HG02884 (cell line): ENCODE results near the gene NAP1L4.

Source experiments
- ATAC-seq: cut with Tn5 transposase; IDR thresholded peaks from one replicate; pipeline ENCODE4 v1.9.1; 2021; ENCODE audit warnings: mild to moderate bottlenecking, moderate library complexity; ENCODE audit not compliant: unreplicated experiment

NAP1L4 gene

DNA sequence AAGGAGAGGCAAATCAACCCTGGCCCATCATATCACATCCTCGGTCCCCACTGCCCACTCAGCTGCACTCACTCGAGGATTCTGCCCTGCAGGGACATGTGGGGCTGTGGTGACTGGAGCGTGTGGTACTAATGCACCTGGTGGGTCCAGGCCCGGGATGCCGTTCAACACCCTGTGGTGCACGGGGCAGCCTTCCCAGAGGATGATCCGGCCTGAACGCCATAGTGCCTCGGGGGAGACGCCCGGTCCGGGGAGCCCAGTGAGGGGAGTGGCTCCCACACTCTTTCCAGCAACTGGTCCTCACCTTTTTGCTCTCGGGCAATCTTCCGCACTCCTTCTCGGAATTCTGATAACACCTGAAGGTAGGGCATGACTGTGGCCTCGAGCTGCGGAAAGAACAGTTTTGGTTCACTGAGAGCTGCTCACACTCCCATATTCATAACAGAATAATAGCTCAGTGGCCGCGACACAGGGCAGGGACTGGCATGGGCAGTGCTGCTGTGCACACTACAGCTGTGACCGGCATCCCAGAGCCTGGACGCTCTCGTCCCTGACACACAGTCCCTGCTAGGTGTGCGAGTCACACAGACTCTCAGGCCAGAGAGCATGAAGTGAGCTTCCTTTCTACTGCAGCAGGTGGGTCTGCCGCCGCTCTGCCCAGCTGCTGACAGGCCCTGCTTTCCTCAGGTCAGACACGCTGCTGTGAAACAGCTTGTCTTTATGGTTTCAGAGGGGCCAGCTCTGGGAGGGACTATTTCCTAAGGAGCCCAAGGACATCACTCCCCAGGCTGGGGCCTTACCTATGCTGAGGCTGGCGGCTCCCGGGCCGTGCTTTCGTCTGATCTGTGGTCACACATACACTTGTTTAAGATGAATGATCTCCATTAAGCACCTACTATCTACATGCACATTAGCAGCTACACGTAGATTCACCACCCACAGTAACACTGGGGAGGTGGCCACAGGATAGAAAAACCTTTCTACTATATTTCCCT is 20.1 kb upstream of the NAP1L4 start:
- ATAC-seq, result no peak

- no peak for ATAC-seq
Measured at GRCh38 chr11:3010521-3011275, 18.6 kb upstream of the NAP1L4 start.

DNA sequence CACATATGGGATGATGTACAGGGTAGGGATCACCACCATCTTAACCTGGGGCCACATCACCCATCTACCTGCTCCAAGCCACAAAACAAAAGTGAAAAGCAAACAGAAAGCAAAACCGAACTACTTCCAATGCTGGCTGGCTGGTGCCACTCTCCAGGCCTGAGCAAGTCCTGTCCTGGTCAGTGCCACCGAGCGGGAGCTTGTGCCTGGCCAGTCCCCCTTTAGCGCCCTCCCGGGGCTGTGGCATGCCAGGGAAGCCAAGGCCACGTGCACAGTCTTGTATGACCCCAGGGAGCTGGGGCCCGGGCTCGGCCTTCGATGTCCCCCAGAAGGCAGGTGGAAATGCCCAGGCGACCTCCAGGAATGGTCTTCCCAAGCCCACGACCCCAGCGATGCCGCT is 17.9 kb upstream of the NAP1L4 start:
- no peak for ATAC-seq

GRCh38 chr11:3009481-3009880 is 17.4 kb upstream of the NAP1L4 start:
- ATAC-seq, result no peak

DNA sequence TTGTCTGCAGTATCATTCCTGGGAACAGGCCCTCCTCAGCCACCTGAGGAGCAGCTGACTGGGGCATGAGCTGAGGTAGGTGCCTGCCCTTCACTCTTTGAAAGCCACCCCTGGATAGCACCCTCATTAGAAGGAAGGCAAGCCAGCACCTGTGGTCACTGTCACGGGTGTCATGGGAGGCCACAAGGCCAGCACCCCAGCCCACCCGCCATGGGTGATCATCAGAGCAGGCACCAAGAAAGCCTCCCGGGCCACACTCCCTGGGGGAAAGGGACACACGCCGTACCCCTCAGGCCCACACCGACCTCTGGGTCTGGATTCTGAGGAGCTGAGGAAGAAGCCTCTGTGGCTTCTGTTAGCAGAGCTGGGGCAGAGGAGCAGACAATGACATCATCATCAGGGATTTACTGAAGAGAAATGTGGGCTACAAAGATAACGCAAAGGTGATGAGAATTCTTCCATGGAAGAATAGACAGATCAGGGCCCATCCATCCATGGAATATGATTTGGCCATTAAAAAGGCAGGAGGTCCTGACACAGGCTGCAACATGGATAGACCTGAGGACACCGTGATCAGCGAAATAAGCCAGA is 16.7 kb upstream of the NAP1L4 start:
- no peak for ATAC-seq

GRCh38 chr11:3007404-3008010 is 15.4 kb upstream of the NAP1L4 start:
- ATAC-seq, result no peak

DNA sequence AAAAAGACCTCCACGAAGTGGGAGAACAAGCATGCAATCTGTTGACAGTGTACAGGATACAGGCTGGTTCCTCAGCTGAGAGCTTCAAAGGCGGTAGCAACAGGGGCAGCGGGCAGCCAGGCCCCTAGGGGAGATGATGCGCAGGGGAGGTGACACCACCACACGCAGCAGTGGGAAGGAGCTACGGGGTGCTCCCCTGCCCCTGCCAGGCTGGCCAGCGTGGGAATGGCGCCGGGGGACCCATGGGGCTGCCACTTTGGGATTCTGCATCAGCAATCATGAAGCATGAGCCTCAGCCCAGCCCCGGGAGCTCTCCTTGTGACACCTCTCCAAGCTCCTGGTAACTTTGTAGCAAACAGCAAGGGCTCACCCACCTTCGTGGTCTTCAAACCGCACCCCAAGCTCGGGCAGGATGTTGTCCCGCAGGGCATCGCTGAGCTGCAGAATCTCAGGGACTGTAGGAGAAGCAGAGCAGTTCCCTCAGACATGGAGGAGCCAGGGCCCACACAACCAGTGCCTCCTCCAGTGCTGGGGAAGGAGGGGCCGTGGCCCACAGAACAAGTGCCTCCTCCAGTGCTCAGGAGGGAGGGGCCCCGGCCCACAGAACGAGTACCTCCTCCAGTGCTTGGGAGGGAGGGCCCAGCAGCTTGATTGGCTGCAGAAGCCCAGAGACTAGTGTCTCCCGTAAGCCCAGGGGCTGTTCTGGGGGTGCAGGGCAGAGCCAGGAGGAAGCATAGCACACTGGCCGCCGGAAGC is 14.6 kb upstream of the NAP1L4 start:
- no peak for ATAC-seq

DNA sequence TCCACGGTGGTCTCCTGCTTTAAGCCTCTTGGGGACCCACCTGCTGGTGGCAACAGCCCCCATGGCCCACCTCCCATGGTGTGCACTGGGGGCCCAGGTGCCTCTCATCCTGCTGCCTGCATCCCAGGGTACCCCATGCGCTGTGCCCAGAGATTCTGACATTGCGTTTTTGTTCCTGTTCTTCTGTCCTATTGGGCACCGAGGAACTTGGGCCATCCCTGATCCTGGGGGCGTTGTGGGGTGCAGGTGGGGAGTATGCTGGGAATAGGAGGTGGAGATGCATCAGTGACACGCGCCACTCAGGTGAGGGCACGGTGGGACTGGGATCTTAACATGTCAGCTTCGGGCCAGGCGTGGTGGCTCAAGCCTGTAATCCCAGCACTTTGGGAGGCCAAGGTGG is 12.4 kb upstream of the NAP1L4 start:
- ATAC-seq, result no peak

GRCh38 chr11:3003396-3004231 is 11.5 kb upstream of the NAP1L4 start:
- ATAC-seq, result no peak

GRCh38 chr11:3002871-3003270 is 10.7 kb upstream of the NAP1L4 start:
- ATAC-seq, result no peak

DNA sequence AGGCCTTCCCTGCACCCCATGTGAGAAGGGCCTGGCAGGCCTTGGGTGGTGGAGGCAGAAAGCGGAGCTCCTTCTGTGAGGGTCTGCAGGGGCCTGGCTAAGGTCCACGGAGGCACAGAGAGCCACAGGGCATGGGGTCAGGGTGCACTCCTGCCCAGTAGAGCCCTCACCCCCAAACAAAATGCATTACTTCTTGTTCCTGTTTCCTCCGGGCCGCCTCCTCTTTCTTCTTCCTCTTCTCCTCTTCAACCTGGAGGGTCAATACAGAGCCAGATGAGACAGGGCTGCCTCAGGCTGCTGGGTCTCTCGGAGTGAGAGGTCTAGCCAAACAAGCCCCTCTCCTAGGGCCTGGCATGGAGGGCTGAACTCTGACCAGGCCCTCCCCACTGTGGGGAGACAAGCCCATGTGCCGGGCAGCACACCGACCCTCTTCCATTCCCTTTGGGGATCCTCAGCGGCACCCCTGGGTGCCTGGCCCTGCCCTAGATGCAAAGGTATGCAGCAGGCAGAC is 10.3 kb upstream of the NAP1L4 start:
- no peak for ATAC-seq

GRCh38 chr11:3001496-3001895 is 9.4 kb upstream of the NAP1L4 start:
- ATAC-seq, result no peak

- ATAC-seq, result no peak
Measured at GRCh38 chr11:3000032-3000961, 8.2 kb upstream of the NAP1L4 start.

GRCh38 chr11:2999464-2999998 is 7.4 kb upstream of the NAP1L4 start:
- ATAC-seq, result no peak

DNA sequence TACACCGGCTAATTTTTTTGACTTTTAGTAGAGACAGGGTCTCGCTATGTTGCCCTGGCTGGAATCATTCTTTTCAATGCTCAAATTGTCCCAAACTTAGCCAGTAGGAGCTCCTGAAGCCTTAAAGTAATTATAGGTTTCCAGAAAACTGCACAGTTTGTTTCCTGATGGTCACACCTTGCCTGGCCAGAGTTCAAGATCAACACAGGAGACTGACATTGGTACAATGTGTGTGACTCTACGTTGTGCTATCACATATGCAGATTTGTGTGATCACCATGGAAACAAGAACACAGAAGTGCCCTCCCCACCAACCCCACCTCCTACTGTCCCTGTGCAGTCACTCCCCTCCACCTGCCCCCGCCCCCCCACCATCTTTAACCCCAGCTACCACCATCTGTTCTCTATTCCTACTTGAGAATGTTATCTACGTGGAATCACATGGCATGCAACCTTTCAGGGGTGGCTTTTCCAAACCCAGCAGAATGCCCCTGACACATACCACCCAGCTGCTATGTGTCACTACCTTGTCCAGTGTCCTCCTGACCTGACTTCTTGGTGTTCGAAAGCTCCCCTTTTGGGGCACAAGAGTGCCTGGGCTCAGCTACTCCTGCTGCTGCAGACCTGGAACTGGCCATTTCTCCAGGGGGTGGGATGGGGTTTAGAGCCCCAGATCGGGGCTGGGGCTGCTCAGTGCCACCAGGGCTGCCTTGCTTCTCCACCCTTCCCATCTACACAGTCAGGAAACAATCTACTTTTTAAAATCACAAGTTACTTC is 6.1 kb upstream of the NAP1L4 start:
- no peak for ATAC-seq

DNA sequence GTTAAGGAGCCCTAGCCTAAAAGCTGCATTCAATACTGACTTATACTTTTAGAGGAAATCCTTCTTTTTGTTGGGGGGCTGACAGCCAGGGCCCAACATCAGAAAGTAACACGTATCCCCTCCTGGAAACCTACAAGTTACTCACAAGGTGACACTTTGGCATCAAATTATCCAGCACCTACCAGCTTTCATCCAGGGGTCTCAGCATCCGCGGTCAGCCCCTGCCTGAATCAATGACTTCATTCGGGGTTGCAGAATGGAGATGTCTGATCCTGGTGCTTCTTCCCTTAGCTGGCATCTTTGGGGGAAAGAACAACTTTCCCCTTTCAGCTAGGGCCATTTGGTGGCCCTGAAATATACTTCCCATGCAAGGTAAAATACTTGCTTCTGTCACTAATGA is 5.3 kb upstream of the NAP1L4 start:
- ATAC-seq, result no peak

GRCh38 chr11:2996976-2997375 is 4.8 kb upstream of the NAP1L4 start:
- no peak for ATAC-seq
